Smooth muscle cell (in vitro differentiated cells): ENCODE measurements around the gene EBF4. TPM values are rescaled to one million over a fixed set of nuclear protein-coding genes. Genes with fewer than 3 reads are reported as not detected.

Experiments
- DNase-seq: peaks from one replicate; lab custom pipeline; 2025; ENCODE audit not compliant: unreplicated experiment; lab: John Stamatoyannopoulos, UW
- H2AFZ ChIP-seq: fragments of 200-600 bp; sonication (generic); 2 replicates; pipeline ENCODE4 v1.6.0; 2016; ENCODE audit warnings: antibody characterized with exemption, low read depth, mild to moderate bottlenecking
- H3F3A ChIP-seq: fragments of 200-600 bp; sonication (generic); 2 replicates; pipeline ENCODE4 v1.6.0; 2017; ENCODE audit warnings: antibody characterized with exemption, low read depth
- H3K27ac ChIP-seq: fragments of 200-600 bp; sonication (generic); 2 replicates; pipeline ENCODE4 v1.5.1; 2016; ENCODE audit warnings: low read depth, mild to moderate bottlenecking
- H3K27me3 ChIP-seq: fragments of 200-600 bp; sonication (generic); 2 replicates; pipeline ENCODE4 v1.6.1; 2016; ENCODE audit warnings: low read depth, mild to moderate bottlenecking
- H3K36me3 ChIP-seq: fragments of 200-600 bp; sonication (generic); 2 replicates; pipeline ENCODE4 v1.5.1; 2016; ENCODE audit warnings: low read depth
- H3K4me1 ChIP-seq: fragments of 200-600 bp; sonication (generic); 2 replicates; pipeline ENCODE4 v1.5.1; 2016; ENCODE audit warnings: low read depth
- H3K4me2 ChIP-seq: fragments of 200-600 bp; sonication (generic); 2 replicates; pipeline ENCODE4 v1.6.0; 2016; ENCODE audit warnings: mild to moderate bottlenecking
- H3K4me3 ChIP-seq: fragments of 200-600 bp; sonication (generic); 2 replicates; pipeline ENCODE4 v1.5.1; 2016; ENCODE audit warnings: mild to moderate bottlenecking
- H3K79me2 ChIP-seq: fragments of 200-600 bp; sonication (generic); 2 replicates; pipeline ENCODE4 v1.6.0; 2016; ENCODE audit warnings: low read depth, mild to moderate bottlenecking
- H3K9ac ChIP-seq: fragments of 200-600 bp; sonication (generic); 2 replicates; pipeline ENCODE4 v1.6.0; 2016; ENCODE audit warnings: low read depth
- H3K9me3 ChIP-seq: fragments of 200-600 bp; sonication (generic); replicated peaks from 2 replicates; pipeline ENCODE4 v1.5.1; 2016; ENCODE audit warnings: low read depth
- H4K20me1 ChIP-seq: fragments of 200-600 bp; sonication (generic); 2 replicates; pipeline ENCODE4 v1.6.0; 2016; ENCODE audit warnings: low read depth
- CTCF ChIP-seq: fragments of 200-600 bp; sonication (generic); IDR thresholded peaks from 2 replicates; pipeline ENCODE4 v1.5.1; 2017; ENCODE audit warnings: borderline replicate concordance, mild to moderate bottlenecking, antibody characterized with exemption; ENCODE audit not compliant: insufficient read depth, poor library complexity, severe bottlenecking
- WGBS: methylation state at CpG from one replicate; pipeline ENCODE4 v1.1.7; 2016; ENCODE audit warnings: low lambda C conversion rate; 5-methylcytosine and 5-hydroxymethylcytosine counted together
- polyA plus RNA-seq: library from polyadenylated mRNA; unstranded; fragments of >200 nt; fragmentation: Nextera tagmentation; extraction: Ambion mirVana; gene quantifications from 2 replicates; pipeline ENCODE4 v1.2.1, GENCODE V29; 2016
- total RNA-seq: library from RNA; depleted of rRNA; stranded (reverse); fragments of >200 nt; gene quantifications from 2 replicates; pipeline ENCODE4 v1.2.3, GENCODE V29; 2014

EBF4 gene
- total and polyA plus RNA-seq, 2 experiments from 2014 or later = 8.2 to 19.0 TPM

GRCh38 chr20:2750491-2751251, 58.1 kb downstream of the EBF4 start:
- no peaks in the 10 kb centered on the region for H3F3A ChIP-seq
- DNase-seq = no peak
- no peaks in the 10 kb centered on the region for H3K36me3 ChIP-seq
- H3K4me2 ChIP-seq = peak overlapping the region; percentile 90
- no peak overlapping the region for H3K27ac ChIP-seq
- H3K4me3 ChIP-seq = peak overlapping the region; percentile 42
- H2AFZ ChIP-seq = no peak overlapping the region
- TF ChIP-seq CTCF = no peak
- H3K27me3 ChIP-seq = peaks cover 91% of the 10 kb centered on the region
- H3K4me1 ChIP-seq = peaks cover 7% of the 10 kb centered on the region
- no peak overlapping the region for H3K9ac ChIP-seq
- H3K9me3 ChIP-seq = no peaks in the 10 kb centered on the region
- 3% methylated on average over 32 of the region's 34 CpGs for WGBS
- no peaks in the 10 kb centered on the region for H3K79me2 ChIP-seq
- H4K20me1 ChIP-seq = peaks cover 4% of the 10 kb centered on the region

- H3K4me1 ChIP-seq = peaks cover 7% of the 10 kb centered on the region
- 3% methylated on average over 13 of the region's 26 CpGs for WGBS
- no peak for TF ChIP-seq CTCF
- H3K4me2 ChIP-seq = peak overlapping the region; percentile 90
- H3K36me3 ChIP-seq = no peaks in the 10 kb centered on the region
- no peak for DNase-seq
- no peaks in the 10 kb centered on the region for H3K9me3 ChIP-seq
- H3K27me3 ChIP-seq = peaks cover 85% of the 10 kb centered on the region
- H3K27ac ChIP-seq = no peak overlapping the region
- no peaks in the 10 kb centered on the region for H3K79me2 ChIP-seq
- peaks cover 4% of the 10 kb centered on the region for H4K20me1 ChIP-seq
- H3K9ac ChIP-seq = no peak overlapping the region
- no peak overlapping the region for H2AFZ ChIP-seq
- peak overlapping the region; percentile 42 for H3K4me3 ChIP-seq
- H3F3A ChIP-seq = no peaks in the 10 kb centered on the region
Observed at GRCh38 chr20:2751347-2751877, 58.8 kb downstream of the EBF4 start.

GRCh38 chr20:2751878-2752566, 59.4 kb downstream of the EBF4 start:
- Histone ChIP-seq H3K9me3 (no peaks in the 10 kb centered on the region), H3K4me1 (peaks cover 7% of the 10 kb centered on the region), H3K27me3 (peaks cover 79% of the 10 kb centered on the region), H3K79me2 (no peaks in the 10 kb centered on the region), H3K27ac (no peak overlapping the region), H3K4me2 (peak overlapping the region; percentile 90), H3K36me3 (no peaks in the 10 kb centered on the region), H3F3A (no peaks in the 10 kb centered on the region), H3K9ac (no peak overlapping the region), H3K4me3 (peak overlapping the region; percentile 52), H2AFZ (no peak overlapping the region), H4K20me1 (peaks cover 4% of the 10 kb centered on the region)
- DNase-seq = no peak
- TF ChIP-seq CTCF = no peak
- 1% methylated on average over 36 of the region's 93 CpGs for WGBS
